Liver (tissue), 9 donors: ENCODE results near the gene BFAR. TPM values are rescaled to one million over a fixed set of nuclear protein-coding genes. Genes with fewer than 3 reads are reported as not detected.

Experiments used
- DNase-seq: peaks from one replicate; pipeline ENCODE4 v3.0.0-alpha.2; 2017; ENCODE audit warnings: low spot score
- H3K27ac ChIP-seq, 2 donors: one replicate each; pipeline ENCODE4 v1.7.0; 2013; ENCODE audit warnings: inconsistent platforms in 2 of 2, low read length in 2 of 2, control low read depth in 1 of 2, low read depth in 1 of 2, mild to moderate bottlenecking in 1 of 2
- H3K27me3 ChIP-seq, 4 donors: one replicate each; pipeline versions ENCODE4 v1.6.1 to v1.7.0; 2013; ENCODE audit warnings: low read length in 3 of 4, inconsistent platforms in 1 of 4, mild to moderate bottlenecking in 1 of 4, moderate library complexity in 1 of 4; ENCODE audit not compliant: control insufficient read depth in 4 of 4, insufficient read depth in 4 of 4
- H3K36me3 ChIP-seq, 4 donors: one replicate each; pipeline versions ENCODE4 v1.6.1 to v1.7.0; 2013; ENCODE audit warnings: low read length in 3 of 4, mild to moderate bottlenecking in 3 of 4, low read depth in 1 of 4, moderate library complexity in 1 of 4; ENCODE audit not compliant: control insufficient read depth in 4 of 4, insufficient read depth in 3 of 4
- H3K4me1 ChIP-seq, 4 donors: one replicate each; pipeline versions ENCODE4 v1.6.1 to v1.7.0; 2013; ENCODE audit warnings: low read length in 3 of 4, mild to moderate bottlenecking in 3 of 4, moderate library complexity in 1 of 4; ENCODE audit not compliant: control insufficient read depth in 4 of 4, insufficient read depth in 4 of 4
- H3K4me3 ChIP-seq, 3 donors: one replicate each; pipeline versions ENCODE4 v1.6.1 to v1.7.0; 2013; ENCODE audit warnings: low read length in 3 of 3, control low read depth in 1 of 3, low read depth in 1 of 3, mild to moderate bottlenecking in 1 of 3
- H3K9ac ChIP-seq, 2 donors: one replicate each; pipeline ENCODE4 v1.7.0; 2013; ENCODE audit warnings: low read length in 2 of 2, mild to moderate bottlenecking in 2 of 2, moderate library complexity in 2 of 2, control low read depth in 1 of 2, low read depth in 1 of 2
- H3K9me3 ChIP-seq, 4 donors: one replicate each; pipeline versions ENCODE4 v1.6.1 to v1.7.0; 2013; ENCODE audit warnings: low read length in 3 of 4; ENCODE audit not compliant: control insufficient read depth in 4 of 4
- ATF3 ChIP-seq: IDR thresholded peaks from 2 replicates; pipeline ENCODE4 v1.6.1; 2016; ENCODE audit warnings: antibody characterized with exemption
- CTCF ChIP-seq: fragments of 150-350 bp; IDR thresholded peaks from 2 replicates; pipeline ENCODE4 v1.5.1; 2017; ENCODE audit warnings: improper control_type of control experiment, low read depth, low read length; ENCODE audit not compliant: missing input control
- EGR1 ChIP-seq, 2 donors: IDR thresholded peaks; 2 replicates each; pipeline ENCODE4 v1.6.1; 2016 to 2018; ENCODE audit warnings: antibody characterized with exemption in 2 of 2, low read depth in 2 of 2
- FOXA1 ChIP-seq: IDR thresholded peaks from 2 replicates; pipeline ENCODE4 v1.6.1; 2016; ENCODE audit warnings: antibody characterized with exemption
- FOXA2 ChIP-seq: IDR thresholded peaks from 2 replicates; pipeline ENCODE4 v1.6.1; 2016; ENCODE audit warnings: antibody characterized with exemption
- GABPA ChIP-seq, 2 donors: IDR thresholded peaks in 1 of 2; conservative IDR thresholded peaks in 1 of 2; 2 replicates each; pipeline ENCODE4 v1.6.1; 2016; ENCODE audit warnings: antibody characterized with exemption in 2 of 2, mild to moderate bottlenecking in 1 of 2, moderate library complexity in 1 of 2
- HNF4A ChIP-seq, 2 donors: conservative IDR thresholded peaks; 2 replicates each; pipeline ENCODE4 v1.6.1; 2016; ENCODE audit warnings: antibody characterized with exemption in 2 of 2, mild to moderate bottlenecking in 2 of 2
- JUND ChIP-seq, 2 donors: IDR thresholded peaks; 2 replicates each; pipeline ENCODE4 v1.6.1; 2016; ENCODE audit warnings: antibody characterized with exemption in 2 of 2
- MAX ChIP-seq: IDR thresholded peaks from 2 replicates; pipeline ENCODE4 v1.6.1; 2016; ENCODE audit warnings: antibody characterized with exemption
- NR2F2 ChIP-seq: IDR thresholded peaks from 2 replicates; pipeline ENCODE4 v1.6.1; 2016; ENCODE audit warnings: antibody characterized with exemption
- RAD21 ChIP-seq, 2 donors: IDR thresholded peaks; 2 replicates each; pipeline ENCODE4 v1.6.1; 2016; ENCODE audit warnings: antibody characterized with exemption in 2 of 2, mild to moderate bottlenecking in 2 of 2
- REST ChIP-seq: IDR thresholded peaks from 2 replicates; pipeline ENCODE4 v1.6.1; 2016; ENCODE audit warnings: antibody characterized with exemption, mild to moderate bottlenecking
- RXRA ChIP-seq, 2 donors: IDR thresholded peaks; 2 replicates each; pipeline ENCODE4 v1.6.1; 2017 to 2018; ENCODE audit warnings: antibody characterized with exemption in 2 of 2, mild to moderate bottlenecking in 1 of 2
- SP1 ChIP-seq: IDR thresholded peaks from 2 replicates; pipeline ENCODE4 v1.6.1; 2018; ENCODE audit warnings: antibody characterized with exemption, mild to moderate bottlenecking
- TAF1 ChIP-seq: conservative IDR thresholded peaks from 2 replicates; pipeline ENCODE4 v1.6.1; 2016; ENCODE audit warnings: antibody characterized with exemption, mild to moderate bottlenecking
- ZBTB33 ChIP-seq: IDR thresholded peaks from 2 replicates; pipeline ENCODE4 v1.6.1; 2016; ENCODE audit warnings: antibody characterized with exemption
- WGBS: extraction: QIAGEN DNeasy Blood & Tissue Kit; methylation state at CpG from one replicate; pipeline ENCODE4 v1.1.7; 2013; 5-methylcytosine and 5-hydroxymethylcytosine counted together
- polyA plus RNA-seq, 2 donors: library from polyadenylated mRNA; stranded (reverse) in 1 of 2; unstranded in 1 of 2; fragments of 200-250 nt in 1 of 2; fragments of >200 nt in 1 of 2; fragmentation: Nextera tagmentation in 1 of 2; extraction: Ambion mirVana in 1 of 2; gene quantifications; one replicate each; pipeline versions ENCODE4 v1.2.1 to v1.2.3, GENCODE V29; 2013 to 2015
- total RNA-seq, 2 donors: library from RNA; depleted of rRNA; stranded (reverse); fragments of >200 nt; gene quantifications; one replicate each; pipeline ENCODE4 v1.2.3, GENCODE V29; 2014
- donor health status: healthy.
- donor health status: healthy.
- donor health status: healthy.
- donor health status: healthy.
- donor health status: healthy.

The BFAR gene
- total and polyA plus RNA-seq, 4 donors: 13.3 to 24.7 (median 20.3) TPM

- H3K9me3 ChIP-seq: no peaks in the 10 kb centered on the region
- no peaks in the 10 kb centered on the region for H3K4me1 ChIP-seq
- H3K27ac ChIP-seq: no peak overlapping the region
- DNase-seq: no peak
- H3K4me3 ChIP-seq: no peak overlapping the region
- no peaks in the 10 kb centered on the region for H3K27me3 ChIP-seq
- H3K9ac ChIP-seq: no peak overlapping the region
- 94% methylated on average over 7 of the region's 7 CpGs for WGBS
- no peak for TF ChIP-seq HNF4A (conservative IDR thresholded peaks at IDR 0.05)
- TF ChIP-seq RAD21 (IDR thresholded peaks at IDR 0.05): no peak
- TF ChIP-seq ATF3: no peak
- TF ChIP-seq ZBTB33: no peak
- TF ChIP-seq RXRA (IDR thresholded peaks at IDR 0.05): no peak
- no peak for TF ChIP-seq JUND (IDR thresholded peaks at IDR 0.05)
- no peak for TF ChIP-seq EGR1 (IDR thresholded peaks at IDR 0.05; ENCODE audit: low read depth in 2 of 2)
- TF ChIP-seq MAX: no peak
- TF ChIP-seq FOXA2: no peak
- no peak for TF ChIP-seq TAF1
- no peak for TF ChIP-seq FOXA1
- no peak for TF ChIP-seq GABPA (IDR thresholded peaks at IDR 0.05 in 1 of 2, conservative IDR thresholded peaks at IDR 0.05 in 1 of 2)
- TF ChIP-seq SP1: no peak
- no peak for TF ChIP-seq REST
- no peak for TF ChIP-seq CTCF
- TF ChIP-seq NR2F2: no peak
- peaks cover 10 to 20% (median 17%) of the 10 kb centered on the region in 4 donors for H3K36me3 ChIP-seq
These were observed 9.2 kb downstream of the BFAR start for GRCh38 chr16:14641926-14642325.

- no peaks in the 10 kb centered on the region for H3K27me3 ChIP-seq
- H3K4me1 ChIP-seq: no peaks in the 10 kb centered on the region
- H3K36me3 ChIP-seq: peaks cover 22 to 64% (median 47%) of the 10 kb centered on the region in 4 donors
- H3K9me3 ChIP-seq: no peaks in the 10 kb centered on the region
- H3K27ac ChIP-seq: no peak overlapping the region
- DNase-seq: no peak
- no peak overlapping the region for H3K4me3 ChIP-seq
- no peak overlapping the region for H3K9ac ChIP-seq
- 96% methylated on average over 10 of the region's 10 CpGs for WGBS
- TF ChIP-seq REST (no peak), SP1 (no peak), HNF4A (conservative IDR thresholded peaks at IDR 0.05) (no peak), JUND (IDR thresholded peaks at IDR 0.05) (no peak), NR2F2 (no peak), FOXA1 (no peak), ZBTB33 (no peak), ATF3 (no peak)
These were observed 17.1 kb downstream of the BFAR start for GRCh38 chr16:14649816-14650215.
